GM19035 (cell line): ENCODE data around the gene PKD2L1.
"Not testable (repeated sequence)": the region's sequence is repeated elsewhere in the genome, so short reads cannot be mapped to it uniquely, and the experiment has no call there.

Source experiments
- ATAC-seq: cut with Tn5 transposase; IDR thresholded peaks from one replicate; pipeline ENCODE4 v1.9.1; 2021; ENCODE audit not compliant: unreplicated experiment

Gene PKD2L1

GRCh38 chr10:100334762-100335161, 4.7 kb upstream of the PKD2L1 start:
- ATAC-seq: no peak

- no peak for ATAC-seq
Observed at GRCh38 chr10:100333661-100334440, 3.8 kb upstream of the PKD2L1 start.

- no peak for ATAC-seq
Observed at GRCh38 chr10:100333106-100333505, 3.1 kb upstream of the PKD2L1 start.

GRCh38 chr10:100328198-100328597, 1.8 kb downstream of the PKD2L1 start:
- no peak for ATAC-seq

GRCh38 chr10:100327718-100328009, 2.4 kb downstream of the PKD2L1 start:
- ATAC-seq: no peak

- ATAC-seq: peak; percentile 99
Observed at GRCh38 chr10:100327007-100327717, 2.9 kb downstream of the PKD2L1 start.

- no peak for ATAC-seq
Observed at GRCh38 chr10:100325158-100325557, 4.9 kb downstream of the PKD2L1 start.

GRCh38 chr10:100319707-100320402, 10.2 kb downstream of the PKD2L1 start:
- ATAC-seq: no peak

GRCh38 chr10:100318207-100318606, 11.8 kb downstream of the PKD2L1 start:
- ATAC-seq: no peak

- ATAC-seq: no peak
Observed at GRCh38 chr10:100315615-100316014, 14.4 kb downstream of the PKD2L1 start.

- no peak for ATAC-seq
Observed at GRCh38 chr10:100311298-100311697, 18.7 kb downstream of the PKD2L1 start.

- no peak for ATAC-seq
Observed at GRCh38 chr10:100307684-100308083, 22.3 kb downstream of the PKD2L1 start.

GRCh38 chr10:100306861-100307260, 23.2 kb downstream of the PKD2L1 start:
- no peak for ATAC-seq

GRCh38 chr10:100304414-100304813, 25.6 kb downstream of the PKD2L1 start:
- no peak for ATAC-seq

- no peak for ATAC-seq
Observed at GRCh38 chr10:100303724-100304319, 26.2 kb downstream of the PKD2L1 start.

- ATAC-seq: not testable (repeated sequence)
Observed at GRCh38 chr10:100301123-100301522, 28.9 kb downstream of the PKD2L1 start.

GRCh38 chr10:100297242-100297641, 32.8 kb downstream of the PKD2L1 start:
- ATAC-seq: no peak

- no peak for ATAC-seq
Observed at GRCh38 chr10:100293066-100293465, 37.0 kb downstream of the PKD2L1 start.

- ATAC-seq: not testable (repeated sequence)
Observed at GRCh38 chr10:100292300-100292699, 37.7 kb downstream of the PKD2L1 start.

GRCh38 chr10:100291356-100291755, 38.7 kb downstream of the PKD2L1 start:
- no peak for ATAC-seq

- ATAC-seq: no peak
Observed at GRCh38 chr10:100289641-100290040, 40.4 kb downstream of the PKD2L1 start.

- ATAC-seq: no peak
Observed at GRCh38 chr10:100288196-100288595, 41.8 kb downstream of the PKD2L1 start.
